GM23338 (cell line): ENCODE results near the gene STK39.

Experiments
- CTCF ChIP-seq, 2 experiments: fragments of 200-600 bp in 1 of 2; sonication (generic) in 1 of 2; conservative IDR thresholded peaks; 2 replicates each; pipeline versions ENCODE4 v1.5.1 to v1.6.1; 2016 to 2017; ENCODE audit warnings: antibody characterized with exemption in 2 of 2, low read depth in 2 of 2, mild to moderate bottlenecking in 2 of 2, moderate library complexity in 1 of 2
- EZH2phosphoT487 ChIP-seq: fragments of 200-600 bp; sonication (generic); IDR thresholded peaks from one replicate; pipeline ENCODE4 v1.8.1; 2018; ENCODE audit warnings: antibody characterized with exemption; ENCODE audit not compliant: unreplicated experiment
- JUNB ChIP-seq: IDR thresholded peaks from one replicate; pipeline ENCODE4 v1.6.1; 2016; ENCODE audit warnings: antibody characterized with exemption; ENCODE audit not compliant: unreplicated experiment
- POLR2AphosphoS5 ChIP-seq: IDR thresholded peaks from 2 replicates; pipeline ENCODE4 v1.6.1; 2016; ENCODE audit warnings: antibody characterized with exemption, low read depth

- no peak for TF ChIP-seq EZH2phosphoT487
- TF ChIP-seq CTCF (conservative IDR thresholded peaks at IDR 0.05; ENCODE audit: low read depth in 2 of 2) = no peak
- no peak for TF ChIP-seq JUNB
- no peak for TF ChIP-seq POLR2AphosphoS5
Measured at GRCh38 chr2:168047091-168047690, 200.2 kb downstream of the STK39 start.
